Fibroblast of skin of right biceps (primary cell): Measurements from ENCODE around the gene GAL3ST3.
A peak's percentile ranks its signal among the peaks of the same experiment; 100 is the strongest.

Experiments used
- DNase-seq: peaks from one replicate; pipeline ENCODE4 v3.0.0-alpha.2; 2013

Gene GAL3ST3

GRCh38 chr11:66068923-66069714 lies 20.2 kb upstream of the GAL3ST3 start:
- DNase-seq, result peak; percentile 73

GRCh38 chr11:66068154-66068821 lies 19.3 kb upstream of the GAL3ST3 start:
- peak; percentile 64 for DNase-seq

- no peak for DNase-seq
Measured at GRCh38 chr11:66067640-66068039, 18.7 kb upstream of the GAL3ST3 start.

DNA sequence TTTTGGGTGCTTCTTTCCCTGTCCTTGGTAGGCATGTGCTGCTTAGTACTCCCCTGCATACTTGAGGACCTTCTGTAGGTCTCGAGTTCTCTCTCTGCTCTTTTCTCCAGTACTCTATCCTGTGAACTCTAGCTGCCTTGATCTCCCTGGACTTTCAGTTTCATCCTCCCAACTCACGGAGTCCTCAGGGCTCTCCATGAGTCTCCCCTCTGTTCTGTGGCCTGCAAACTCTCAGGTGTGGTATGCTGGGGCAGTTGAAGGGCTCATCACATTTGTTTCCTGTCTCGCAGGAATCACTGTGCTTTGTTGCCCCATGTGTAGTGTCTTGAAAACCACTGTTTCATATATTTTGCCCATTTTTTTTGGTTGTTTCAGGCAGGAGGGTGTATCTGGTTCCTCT lies 17.8 kb upstream of the GAL3ST3 start:
- DNase-seq, result no peak

GRCh38 chr11:66064571-66064970 lies 15.6 kb upstream of the GAL3ST3 start:
- no peak for DNase-seq

DNA sequence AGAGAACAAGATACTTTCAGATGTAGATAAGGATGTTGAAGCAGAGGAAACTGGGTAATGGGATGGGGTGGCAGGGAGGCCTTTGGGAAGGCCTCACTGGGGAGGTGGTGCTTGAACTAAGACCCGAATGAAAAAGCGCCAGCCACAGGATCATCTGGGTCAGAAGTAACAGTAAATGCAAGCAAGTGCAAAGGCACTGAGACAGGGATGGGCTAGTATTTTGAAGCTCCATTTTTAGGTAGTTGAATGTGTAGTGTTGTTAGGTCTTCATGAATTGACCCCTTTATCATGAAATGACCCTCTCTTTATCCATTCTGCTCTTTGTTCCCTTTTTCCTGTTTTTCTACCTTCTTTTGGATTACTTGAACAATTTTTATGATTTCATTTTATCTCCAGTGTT lies 14.9 kb upstream of the GAL3ST3 start:
- DNase-seq, result no peak

GRCh38 chr11:66062408-66062807 lies 13.4 kb upstream of the GAL3ST3 start:
- DNase-seq, result no peak

- no peak for DNase-seq
Measured at GRCh38 chr11:66061268-66061667, 12.3 kb upstream of the GAL3ST3 start.

GRCh38 chr11:66059966-66060680 lies 11.2 kb upstream of the GAL3ST3 start:
- no peak for DNase-seq

DNA sequence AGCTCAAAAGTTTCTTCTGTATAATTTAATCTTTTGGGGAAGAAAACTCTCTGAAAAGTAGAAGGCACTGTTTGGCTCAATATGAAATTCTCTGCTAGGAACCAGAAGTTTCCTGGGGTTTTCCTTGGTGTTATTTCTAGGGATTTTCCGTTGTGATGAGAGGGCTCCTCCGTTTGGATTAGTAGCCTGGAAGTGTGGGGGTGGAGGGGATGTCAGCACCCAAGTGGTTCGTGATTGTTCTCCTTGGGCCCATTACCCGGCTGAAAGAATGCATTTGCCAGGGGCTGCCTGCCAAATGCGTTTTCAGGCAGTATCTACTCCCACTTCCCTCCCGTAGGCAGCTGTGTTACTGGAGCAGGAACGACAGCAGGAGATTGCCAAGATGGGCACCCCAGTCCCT lies 7.5 kb upstream of the GAL3ST3 start:
- no peak for DNase-seq

DNA sequence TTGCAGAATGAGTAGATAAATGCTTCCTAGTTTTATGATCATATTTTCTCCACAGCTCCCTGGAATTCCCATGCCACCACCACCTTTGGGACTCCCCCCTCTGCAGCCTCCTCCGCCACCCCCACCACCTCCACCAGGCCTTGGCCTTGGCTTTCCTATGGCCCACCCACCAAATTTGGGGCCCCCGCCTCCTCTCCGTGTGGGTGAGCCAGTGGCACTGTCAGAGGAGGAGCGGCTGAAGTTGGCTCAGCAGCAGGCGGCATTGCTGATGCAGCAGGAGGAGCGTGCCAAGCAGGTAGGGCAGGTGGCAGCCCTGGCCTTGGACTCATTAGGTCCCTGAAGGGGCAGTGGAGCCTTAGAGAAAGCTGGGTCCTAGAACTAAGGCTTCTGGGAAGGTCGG lies 6.1 kb upstream of the GAL3ST3 start:
- no peak for DNase-seq

DNA sequence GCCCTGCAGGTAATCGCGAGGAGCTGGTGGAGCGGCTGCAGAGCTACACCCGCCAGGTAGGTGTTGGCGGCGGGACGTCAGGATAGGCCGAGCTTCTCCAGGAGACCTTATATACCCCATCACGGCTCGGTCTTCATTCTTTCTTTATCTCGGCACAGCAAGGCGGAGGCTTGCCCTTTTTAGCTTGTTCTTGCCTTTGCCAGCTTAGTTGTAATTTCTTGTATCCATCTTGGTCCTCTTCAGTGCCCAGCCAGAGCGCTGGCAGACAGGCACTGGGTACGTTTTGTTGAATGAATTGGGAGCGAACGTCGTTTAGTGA lies 3.7 kb upstream of the GAL3ST3 start:
- DNase-seq, result no peak

DNA sequence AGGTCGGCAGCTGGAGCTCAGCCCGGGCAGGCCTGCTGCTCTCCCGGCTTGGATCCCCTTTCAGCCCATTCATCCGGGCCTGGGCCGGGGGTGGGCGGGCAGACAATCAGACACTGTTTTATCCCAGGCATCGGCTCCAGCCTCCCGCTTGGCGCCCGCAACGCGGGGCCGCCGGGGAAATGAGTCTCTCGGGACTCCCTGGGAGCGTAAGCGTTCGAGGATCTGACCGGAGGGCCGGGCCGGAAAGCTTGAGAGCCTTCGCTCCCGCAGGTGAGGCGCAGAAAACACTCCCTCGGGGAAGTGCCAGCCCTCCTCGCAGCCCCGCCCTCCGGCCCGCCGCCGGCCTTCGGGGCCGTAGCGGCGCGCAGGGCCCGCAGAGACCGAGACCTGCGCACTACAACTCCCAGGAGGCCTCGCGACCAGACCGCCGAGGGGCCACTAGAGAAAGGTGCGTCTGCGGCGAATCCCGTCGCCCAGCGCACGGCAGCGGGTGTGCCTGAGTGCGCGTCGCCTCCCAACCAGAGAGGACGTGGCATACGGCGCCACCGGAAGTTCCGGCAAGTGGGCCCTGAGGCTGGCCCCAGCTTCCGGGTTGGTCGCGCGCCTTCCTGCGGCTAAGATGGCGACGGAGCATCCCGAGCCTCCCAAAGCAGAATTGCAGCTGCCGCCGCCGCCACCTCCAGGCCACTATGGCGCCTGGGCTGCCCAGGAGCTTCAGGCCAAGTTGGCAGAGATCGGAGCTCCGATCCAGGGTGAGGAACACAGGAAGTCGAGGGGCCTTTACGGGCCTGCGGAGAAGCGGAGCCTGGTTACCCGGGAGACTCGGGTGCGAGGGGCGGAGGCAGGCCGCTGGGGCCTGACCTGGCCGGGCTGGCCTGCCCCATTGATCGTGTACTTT lies 3.1 kb upstream of the GAL3ST3 start, which contains the start of gene SF3B2:
TSS of gene SF3B2 (plus strand) at position 599 of the 898 bp plus-strand sequence. CDS start at position 620, 21 bp downstream.
- peak; percentile 99 for DNase-seq

- DNase-seq, result no peak
Measured at GRCh38 chr11:66051371-66051765, 2.4 kb upstream of the GAL3ST3 start.

GRCh38 chr11:66050581-66051231 lies 1.7 kb upstream of the GAL3ST3 start:
- DNase-seq, result no peak

GRCh38 chr11:66047541-66048365 lies 1.2 kb downstream of the GAL3ST3 start:
- no peak for DNase-seq

DNA sequence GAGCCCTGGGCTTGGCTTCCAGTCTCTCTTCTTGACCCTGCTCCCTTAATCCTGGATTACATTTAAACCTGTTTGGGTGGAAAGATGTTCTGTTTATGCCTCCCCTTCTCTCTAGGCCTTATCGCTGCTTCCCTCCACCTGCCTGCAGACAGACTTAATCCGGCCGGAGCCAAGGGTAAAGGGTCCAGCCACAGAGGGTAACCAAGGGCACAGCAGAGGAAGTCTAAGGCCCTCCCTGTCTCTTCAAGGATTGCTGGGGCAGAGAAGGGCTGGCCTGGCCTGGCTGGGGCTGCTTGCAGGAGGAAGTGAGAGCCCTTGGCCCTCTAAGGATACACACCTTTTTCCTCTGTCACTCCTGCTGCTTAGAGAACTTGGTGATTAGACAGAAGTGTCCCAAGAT lies 2.1 kb downstream of the GAL3ST3 start:
- no peak for DNase-seq

- peak; percentile 68 for DNase-seq
Measured at GRCh38 chr11:66045177-66045639, 3.8 kb downstream of the GAL3ST3 start.

DNA sequence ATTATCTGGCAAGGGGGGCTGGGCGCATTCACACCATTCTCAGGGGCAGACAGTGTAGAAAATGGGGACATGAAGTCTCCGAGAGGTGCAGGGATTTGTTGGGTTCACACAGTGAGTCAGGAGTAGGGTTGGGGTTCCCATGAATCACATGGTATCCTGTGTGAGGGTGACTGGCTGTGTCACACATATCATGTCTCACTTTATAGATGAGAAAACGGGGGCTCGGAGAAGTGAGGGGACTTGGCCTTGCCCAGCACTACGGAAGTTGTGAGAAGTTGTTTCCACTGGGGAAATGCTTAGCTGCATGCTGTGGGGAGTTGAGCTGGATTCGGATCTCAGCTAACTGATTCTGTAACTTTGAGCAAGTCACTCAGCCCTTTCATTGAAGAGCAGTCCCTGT lies 4.2 kb downstream of the GAL3ST3 start:
- no peak for DNase-seq

DNA sequence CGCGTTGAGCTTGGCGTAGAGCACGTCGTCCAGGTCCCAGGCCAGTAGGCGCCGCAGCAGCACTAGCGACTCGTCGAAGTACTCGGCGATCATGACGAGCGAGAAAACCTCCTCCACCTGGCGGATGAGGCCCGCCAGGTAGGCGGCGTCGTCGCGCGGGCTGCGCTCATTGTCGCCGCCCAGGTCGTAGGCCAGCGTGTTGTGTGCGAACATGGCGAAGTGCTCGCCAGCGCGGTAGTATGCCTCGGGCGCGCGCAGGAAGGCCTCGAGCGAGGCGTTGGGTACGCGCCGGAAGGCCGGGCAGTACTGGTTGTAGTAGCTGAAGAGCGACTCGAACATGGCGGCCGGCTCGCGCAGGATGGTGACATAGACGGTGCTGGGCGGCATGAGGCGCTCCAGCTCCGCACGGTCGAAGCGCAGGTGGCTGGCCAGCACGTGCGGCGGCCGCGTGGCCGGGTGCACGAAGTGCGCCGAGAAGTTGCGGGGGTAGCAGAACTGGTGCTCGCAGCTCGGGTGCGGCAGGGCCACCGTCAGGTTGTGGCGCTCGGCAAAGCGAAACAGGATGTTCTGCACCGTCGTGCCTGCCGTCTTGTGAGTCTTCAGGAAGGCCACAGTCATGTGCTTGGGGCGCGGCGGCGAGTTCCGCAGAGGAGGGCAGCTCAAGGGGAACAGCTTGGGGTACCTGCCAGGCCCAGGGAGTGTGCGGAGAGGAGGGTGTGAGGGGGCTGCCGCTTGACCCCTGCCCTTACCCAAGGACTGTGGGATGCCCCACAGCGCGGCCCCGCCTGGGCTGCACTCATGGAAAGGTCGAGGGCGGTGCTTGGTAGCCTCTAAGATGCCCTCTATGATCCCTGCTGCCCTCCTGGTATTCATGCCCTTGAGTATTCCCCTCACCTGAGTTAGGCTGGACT lies 5.7 kb downstream of the GAL3ST3 start:
- DNase-seq, result no peak
